ENCODE results near the gene SLC35A5. TPM values are rescaled to one million over a fixed set of nuclear protein-coding genes. Genes with fewer than 3 reads are reported as not detected.

Gene SLC35A5
- total RNA-seq, 1 experiment from 2014 or later, result 39.2 TPM

DNA sequence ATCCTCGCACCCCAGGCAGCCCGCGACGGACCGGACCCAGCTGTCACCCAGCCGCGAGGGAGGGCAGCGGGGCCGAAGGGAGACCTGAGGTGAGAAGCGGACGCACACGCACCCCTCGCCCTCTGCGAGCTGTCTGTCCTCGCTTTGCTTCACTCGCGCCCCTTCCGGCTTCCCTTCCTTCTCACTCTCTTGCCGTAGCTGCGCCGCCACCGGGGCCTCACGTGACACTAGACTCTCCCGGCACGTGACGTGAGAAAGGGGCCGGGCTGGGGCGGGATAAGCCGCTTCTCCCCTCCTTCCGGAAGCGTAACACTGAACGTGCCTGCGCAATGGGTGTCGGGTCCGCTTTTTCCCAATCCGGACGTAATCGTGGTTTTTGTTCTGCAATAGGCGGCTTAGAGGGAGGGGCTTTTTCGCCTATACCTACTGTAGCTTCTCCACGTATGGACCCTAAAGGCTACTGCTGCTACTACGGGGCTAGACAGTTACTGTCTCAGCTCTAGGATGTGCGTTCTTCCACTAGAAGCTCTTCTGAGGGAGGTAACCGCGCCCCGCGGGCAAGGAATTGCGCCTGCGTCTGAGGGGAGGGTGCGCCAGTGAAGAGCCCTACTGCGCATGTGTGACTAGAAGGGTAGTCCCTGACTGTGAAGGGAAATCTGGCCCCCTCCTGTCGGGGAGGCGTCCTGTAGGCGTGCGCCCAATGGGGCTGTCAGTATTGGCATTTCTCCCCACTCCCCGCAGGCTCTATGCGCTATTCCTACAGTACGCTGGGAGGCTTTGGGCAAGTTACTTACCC is at the start of gene SLC35A5, which contains the start of gene ATG3 (continued):
- TF ChIP-seq, protein P1, sequence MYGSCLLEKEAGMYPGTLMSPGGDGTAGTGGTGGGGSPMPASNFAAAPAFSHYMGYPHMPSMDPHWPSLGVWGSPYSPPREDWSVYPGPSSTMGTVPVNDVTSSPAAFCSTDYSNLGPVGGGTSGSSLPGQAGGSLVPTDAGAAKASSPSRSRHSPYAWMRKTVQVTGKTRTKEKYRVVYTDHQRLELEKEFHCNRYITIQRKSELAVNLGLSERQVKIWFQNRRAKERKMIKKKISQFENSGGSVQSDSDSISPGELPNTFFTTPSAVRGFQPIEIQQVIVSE (CRISPR knock-in tag; IDR thresholded peaks at IDR 0.05; ENCODE audit: borderline replicate concordance), result no peak; the same call in 1 of the 2 replicates
- no peak for TF ChIP-seq E2F1 (CRISPR knock-in tag; IDR thresholded peaks at IDR 0.05)
- TF ChIP-seq, protein P2, sequence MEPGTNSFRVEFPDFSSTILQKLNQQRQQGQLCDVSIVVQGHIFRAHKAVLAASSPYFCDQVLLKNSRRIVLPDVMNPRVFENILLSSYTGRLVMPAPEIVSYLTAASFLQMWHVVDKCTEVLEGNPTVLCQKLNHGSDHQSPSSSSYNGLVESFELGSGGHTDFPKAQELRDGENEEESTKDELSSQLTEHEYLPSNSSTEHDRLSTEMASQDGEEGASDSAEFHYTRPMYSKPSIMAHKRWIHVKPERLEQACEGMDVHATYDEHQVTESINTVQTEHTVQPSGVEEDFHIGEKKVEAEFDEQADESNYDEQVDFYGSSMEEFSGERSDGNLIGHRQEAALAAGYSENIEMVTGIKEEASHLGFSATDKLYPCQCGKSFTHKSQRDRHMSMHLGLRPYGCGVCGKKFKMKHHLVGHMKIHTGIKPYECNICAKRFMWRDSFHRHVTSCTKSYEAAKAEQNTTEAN (CRISPR knock-in tag; IDR thresholded peaks at IDR 0.05), result no peak; the same call in 1 of the 2 replicates
- peak; percentile 80; the same call in 1 of the 2 replicates for TF ChIP-seq ETV6 (CRISPR knock-in tag; IDR thresholded peaks at IDR 0.05)
- TF ChIP-seq ESRRA (CRISPR knock-in tag; IDR thresholded peaks at IDR 0.05; ENCODE audit: borderline replicate concordance), result 0 out of 2 replicates have a peak, but pooled peaks have one; percentile 61
- no peak for TF ChIP-seq NR2C2 (CRISPR knock-in tag; IDR thresholded peaks at IDR 0.05)
- TF ChIP-seq PRDM15 (CRISPR knock-in tag; IDR thresholded peaks at IDR 0.05), result 0 out of 2 replicates have a peak, but pooled peaks have one; percentile 53
- peak; percentile 74 for TF ChIP-seq FOXP4 (CRISPR knock-in tag; IDR thresholded peaks at IDR 0.05)
- TF ChIP-seq, protein P3, sequence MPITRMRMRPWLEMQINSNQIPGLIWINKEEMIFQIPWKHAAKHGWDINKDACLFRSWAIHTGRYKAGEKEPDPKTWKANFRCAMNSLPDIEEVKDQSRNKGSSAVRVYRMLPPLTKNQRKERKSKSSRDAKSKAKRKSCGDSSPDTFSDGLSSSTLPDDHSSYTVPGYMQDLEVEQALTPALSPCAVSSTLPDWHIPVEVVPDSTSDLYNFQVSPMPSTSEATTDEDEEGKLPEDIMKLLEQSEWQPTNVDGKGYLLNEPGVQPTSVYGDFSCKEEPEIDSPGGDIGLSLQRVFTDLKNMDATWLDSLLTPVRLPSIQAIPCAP (CRISPR knock-in tag; IDR thresholded peaks at IDR 0.05), result no peak
- no peak for TF ChIP-seq EMX1 (CRISPR knock-in tag; IDR thresholded peaks at IDR 0.05)
- TF ChIP-seq ZNF416 (CRISPR knock-in tag; IDR thresholded peaks at IDR 0.05), result no peak
- TF ChIP-seq ZNF281 (CRISPR knock-in tag; IDR thresholded peaks at IDR 0.05), result 0 out of 2 replicates have a peak, but pooled peaks have one; percentile 48
- no peak for TF ChIP-seq ZNF121 (CRISPR knock-in tag; IDR thresholded peaks at IDR 0.05)
- no peak for TF ChIP-seq GRHL2 (CRISPR knock-in tag; IDR thresholded peaks at IDR 0.05; ENCODE audit: insufficient replicate concordance, severe bottlenecking)
- TF ChIP-seq HMGXB4 (CRISPR knock-in tag; IDR thresholded peaks at IDR 0.05), result peak; percentile 76; the same call in 1 of the 2 replicates
- TF ChIP-seq ZNF263 (CRISPR knock-in tag; IDR thresholded peaks at IDR 0.05; ENCODE audit: low read depth), result no peak
- TF ChIP-seq ATF6 (CRISPR knock-in tag; IDR thresholded peaks at IDR 0.05), result no peak
- no peak for TF ChIP-seq ERG (CRISPR knock-in tag; IDR thresholded peaks at IDR 0.05)
- TF ChIP-seq CREM (CRISPR knock-in tag; IDR thresholded peaks at IDR 0.05), result peak; percentile 75; the same call in 1 of the 2 replicates
